Type B pancreatic cell (in vitro differentiated cells): ENCODE results near the gene CCDC33. TPM values are rescaled to one million over a fixed set of nuclear protein-coding genes. Genes with fewer than 3 reads are reported as not detected.
A peak's percentile ranks its signal among the peaks of the same experiment; 100 is the strongest.

ENCODE experiments used
- DNase-seq: peaks from one replicate; pipeline ENCODE4 v3.0.0; 2021; ENCODE audit warnings: mixed read lengths; ENCODE audit not compliant: unreplicated experiment; ENCODE audit errors: extremely low spot score
- H3K27ac Mint-ChIP-seq: 2 replicates; pipeline ENCODE4 v1.8.0; 2021; ENCODE audit warnings: mild to moderate bottlenecking, mixed read lengths
- H3K27me3 Mint-ChIP-seq: 2 replicates; pipeline ENCODE4 v1.8.0; 2021; ENCODE audit warnings: mixed read lengths
- H3K36me3 Mint-ChIP-seq: 2 replicates; pipeline ENCODE4 v1.8.0; 2021; ENCODE audit warnings: mixed read lengths
- H3K4me1 Mint-ChIP-seq: one replicate; pipeline ENCODE4 v1.8.0; 2021; ENCODE audit warnings: mixed read lengths; ENCODE audit not compliant: unreplicated experiment
- H3K4me3 Mint-ChIP-seq: 2 replicates; pipeline ENCODE4 v1.8.0; 2021; ENCODE audit warnings: mild to moderate bottlenecking, mixed read lengths
- H3K9me3 Mint-ChIP-seq: 2 replicates; pipeline ENCODE4 v1.8.0; 2021; ENCODE audit warnings: mixed read lengths
- total RNA-seq: library from RNA; stranded (reverse); gene quantifications from 2 replicates; pipeline ENCODE4 v1.2.1, GENCODE V29; 2021; ENCODE audit warnings: low replicate concordance
- TF ChIP-seq, protein P1 (sequence below): fragments of 200-600 bp; sonication (generic); conservative IDR thresholded peaks from 2 replicates; pipeline ENCODE4 v1.5.0; 2021; ENCODE audit warnings: antibody characterized with exemption, mild to moderate bottlenecking

The CCDC33 gene
- total RNA-seq, 1 donor from 2014 or later, result 5.0 TPM

DNA sequence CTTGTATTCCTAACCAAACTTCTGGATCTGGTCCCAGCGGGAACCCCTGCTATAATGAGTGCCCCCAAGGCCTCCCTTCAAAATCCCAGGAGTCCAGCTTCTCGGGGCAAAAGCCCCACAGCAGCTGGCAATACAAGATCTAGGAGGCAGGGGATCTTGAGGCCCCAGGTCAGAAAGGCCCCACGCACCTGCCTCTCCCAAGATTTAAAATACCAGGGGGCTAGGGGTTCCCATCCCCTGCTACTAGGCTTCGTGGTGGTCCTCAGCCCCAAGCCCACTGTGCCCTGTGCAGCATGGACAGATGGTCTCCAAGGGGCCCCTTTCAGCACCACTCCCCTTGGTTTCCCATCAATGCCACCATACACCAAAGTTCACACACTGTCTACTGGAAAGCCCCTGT, 147.2 kb downstream of the CCDC33 start:
- no peaks in the 10 kb centered on the region for H3K27me3 Mint-ChIP-seq
- no peaks in the 10 kb centered on the region for H3K9me3 Mint-ChIP-seq
- H3K27ac Mint-ChIP-seq, result peak overlapping the region; percentile 69
- no peaks in the 10 kb centered on the region for H3K36me3 Mint-ChIP-seq
- peaks cover 15% of the 10 kb centered on the region for H3K4me1 Mint-ChIP-seq
- TF ChIP-seq, protein P1, sequence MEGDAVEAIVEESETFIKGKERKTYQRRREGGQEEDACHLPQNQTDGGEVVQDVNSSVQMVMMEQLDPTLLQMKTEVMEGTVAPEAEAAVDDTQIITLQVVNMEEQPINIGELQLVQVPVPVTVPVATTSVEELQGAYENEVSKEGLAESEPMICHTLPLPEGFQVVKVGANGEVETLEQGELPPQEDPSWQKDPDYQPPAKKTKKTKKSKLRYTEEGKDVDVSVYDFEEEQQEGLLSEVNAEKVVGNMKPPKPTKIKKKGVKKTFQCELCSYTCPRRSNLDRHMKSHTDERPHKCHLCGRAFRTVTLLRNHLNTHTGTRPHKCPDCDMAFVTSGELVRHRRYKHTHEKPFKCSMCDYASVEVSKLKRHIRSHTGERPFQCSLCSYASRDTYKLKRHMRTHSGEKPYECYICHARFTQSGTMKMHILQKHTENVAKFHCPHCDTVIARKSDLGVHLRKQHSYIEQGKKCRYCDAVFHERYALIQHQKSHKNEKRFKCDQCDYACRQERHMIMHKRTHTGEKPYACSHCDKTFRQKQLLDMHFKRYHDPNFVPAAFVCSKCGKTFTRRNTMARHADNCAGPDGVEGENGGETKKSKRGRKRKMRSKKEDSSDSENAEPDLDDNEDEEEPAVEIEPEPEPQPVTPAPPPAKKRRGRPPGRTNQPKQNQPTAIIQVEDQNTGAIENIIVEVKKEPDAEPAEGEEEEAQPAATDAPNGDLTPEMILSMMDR, result no peak
- H3K4me3 Mint-ChIP-seq, result no peak overlapping the region
- no peak for DNase-seq

DNA sequence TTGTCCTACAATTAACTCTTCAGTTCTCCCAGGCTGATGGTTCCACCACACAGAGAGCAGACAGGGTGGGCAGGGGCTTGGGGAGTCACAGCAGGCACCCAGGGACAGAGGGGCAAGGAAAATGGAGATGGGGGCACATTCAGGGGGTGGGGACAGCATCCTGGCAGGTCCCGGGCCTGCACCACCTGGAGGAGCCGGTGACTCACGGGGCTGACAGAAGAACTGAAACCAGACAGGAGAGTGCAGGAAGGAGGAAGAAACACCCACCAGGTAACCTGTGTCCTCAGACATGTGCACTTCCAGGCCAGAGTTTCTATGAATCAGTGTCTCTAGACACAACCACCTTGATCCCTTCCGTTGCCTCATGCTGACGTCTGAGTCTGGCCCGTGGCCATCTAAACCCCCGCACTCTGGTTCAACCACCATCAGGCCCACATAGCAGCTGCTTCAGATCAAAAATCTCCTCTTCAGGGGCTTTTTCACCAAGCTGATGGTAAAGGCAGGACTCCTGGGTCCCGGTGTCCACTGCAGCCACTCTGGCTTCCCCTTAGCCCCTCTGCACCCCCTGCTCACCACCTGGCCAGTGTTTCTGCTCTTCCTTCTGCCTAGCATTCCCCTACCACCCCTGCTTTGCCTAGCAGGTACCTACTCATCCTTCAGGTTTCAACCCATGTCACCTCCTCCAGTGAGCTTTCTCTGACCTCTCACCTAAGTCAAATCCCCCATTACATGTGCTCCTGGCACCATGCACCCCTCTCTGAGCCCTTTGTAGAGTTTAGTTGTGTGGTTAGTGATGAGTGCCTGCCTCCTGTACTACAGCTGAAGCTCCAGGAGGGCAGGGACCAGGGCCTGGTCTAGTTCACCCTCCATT, 147.8 kb downstream of the CCDC33 start:
- TF ChIP-seq, protein P1, result no peak
- H3K9me3 Mint-ChIP-seq, result no peaks in the 10 kb centered on the region
- H3K36me3 Mint-ChIP-seq, result no peaks in the 10 kb centered on the region
- H3K4me1 Mint-ChIP-seq, result peaks cover 16% of the 10 kb centered on the region
- H3K4me3 Mint-ChIP-seq, result no peak overlapping the region
- H3K27ac Mint-ChIP-seq, result peak overlapping the region; percentile 69
- H3K27me3 Mint-ChIP-seq, result no peaks in the 10 kb centered on the region
- no peak for DNase-seq

DNA sequence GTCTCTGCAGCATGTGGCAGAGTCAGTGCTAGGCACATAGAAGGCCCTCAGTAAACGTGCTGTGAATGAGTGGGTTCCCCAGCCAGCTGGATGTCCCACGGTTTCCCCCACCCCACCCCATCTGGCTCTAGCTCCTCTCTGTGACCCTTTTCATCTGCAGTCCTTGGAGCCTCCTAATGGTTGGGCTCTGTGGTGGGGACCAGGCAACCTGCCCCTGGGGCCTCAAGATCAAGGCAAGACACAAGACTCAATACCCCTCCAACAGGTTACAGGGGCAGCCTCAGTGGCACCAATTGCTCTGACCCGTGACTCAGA, 148.4 kb downstream of the CCDC33 start:
- TF ChIP-seq, protein P1, result no peak
- Mint-ChIP-seq H3K9me3 (no peaks in the 10 kb centered on the region), H3K36me3 (no peaks in the 10 kb centered on the region), H3K27ac (peak overlapping the region; percentile 43), H3K4me1 (peaks cover 20% of the 10 kb centered on the region), H3K4me3 (no peak overlapping the region), H3K27me3 (no peaks in the 10 kb centered on the region)
- DNase-seq, result no peak

DNA sequence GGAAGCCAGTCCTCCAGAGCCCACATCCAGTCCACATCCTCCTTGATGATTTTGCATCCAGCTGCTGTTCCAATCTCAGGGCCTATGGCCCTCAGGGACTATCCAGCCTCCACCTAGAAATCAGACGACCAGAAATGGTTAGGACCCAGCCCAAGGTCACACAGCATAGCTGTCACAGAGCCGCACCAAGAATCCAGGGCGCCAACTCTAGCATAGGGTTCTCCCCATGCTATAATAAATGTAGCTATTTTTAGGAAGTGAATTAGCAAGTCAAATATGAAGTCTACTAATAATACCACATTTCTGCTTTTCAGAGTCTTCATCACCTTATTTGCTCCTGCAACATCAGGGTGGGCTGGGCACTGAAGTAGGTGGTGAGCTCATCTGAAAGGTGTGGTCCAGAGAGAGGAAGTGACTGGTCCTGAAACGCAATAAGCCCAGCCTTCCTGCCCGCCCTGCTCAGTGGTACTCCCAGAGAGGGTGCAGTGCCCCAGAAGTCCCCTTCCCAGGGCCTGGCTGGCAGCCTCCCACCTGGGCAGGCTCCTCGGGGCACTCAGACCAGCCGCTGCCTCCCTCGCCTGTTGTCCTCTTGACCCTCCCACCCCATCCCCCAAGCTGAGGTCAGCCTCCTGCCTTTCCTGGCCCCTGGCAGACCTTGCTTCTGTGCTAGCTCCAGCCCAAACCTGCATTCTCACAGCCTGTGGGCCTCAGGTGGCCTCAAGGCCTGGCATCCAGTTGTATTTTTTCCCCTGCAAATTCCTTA, 148.9 kb downstream of the CCDC33 start:
- Mint-ChIP-seq H3K27me3 (no peaks in the 10 kb centered on the region), H3K9me3 (no peaks in the 10 kb centered on the region), H3K27ac (peak overlapping the region; percentile 43), H3K4me1 (peaks cover 20% of the 10 kb centered on the region), H3K4me3 (no peak overlapping the region), H3K36me3 (no peaks in the 10 kb centered on the region)
- no peak for DNase-seq
- TF ChIP-seq, protein P1, result no peak

DNA sequence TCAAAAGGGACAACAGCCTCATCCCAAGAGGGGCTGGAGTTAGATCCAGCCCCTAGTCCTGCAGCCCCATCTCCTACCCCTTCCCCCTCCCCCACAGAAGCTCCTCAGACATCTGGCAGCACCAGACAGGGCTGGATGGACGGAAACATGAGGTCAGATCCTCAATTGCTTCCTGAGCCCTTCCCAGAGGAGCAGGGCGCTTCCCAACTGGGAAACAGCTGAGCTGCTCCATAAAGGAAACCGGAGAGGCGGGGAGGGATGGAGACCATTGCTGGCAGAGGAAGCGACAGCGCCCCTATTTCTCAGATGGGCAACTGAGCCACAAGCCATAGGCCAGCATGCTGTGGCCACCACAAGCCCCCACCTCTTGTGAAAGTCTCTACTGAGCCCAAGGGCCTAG, 149.6 kb downstream of the CCDC33 start:
- Mint-ChIP-seq H3K36me3 (no peaks in the 10 kb centered on the region), H3K4me3 (no peak overlapping the region), H3K9me3 (no peaks in the 10 kb centered on the region), H3K27me3 (no peaks in the 10 kb centered on the region), H3K27ac (peak overlapping the region; percentile 70), H3K4me1 (peaks cover 23% of the 10 kb centered on the region)
- no peak for DNase-seq
- TF ChIP-seq, protein P1, result no peak

Other genes with a start within 250 kb of the CCDC33 start
- gene STOML1, start 244.0 kb upstream of the CCDC33 start, total RNA-seq, result 10.4 and 10.8 TPM in 2 replicates
- gene PML, start 241.6 kb upstream of the CCDC33 start, total RNA-seq, result 28.7 and 29.8 TPM in 2 replicates
- gene GOLGA6A, start 153.8 kb upstream of the CCDC33 start, total RNA-seq, result not detected in 2 replicates
- gene ISLR2, start 105.7 kb upstream of the CCDC33 start, total RNA-seq, result 0.59 and 16.9 TPM in 2 replicates
- 0.24 and 41.6 TPM in 2 replicates for gene ISLR, start 62.6 kb upstream of the CCDC33 start, total RNA-seq
- gene STRA6, start 33.5 kb upstream of the CCDC33 start, total RNA-seq, result 19.2 and 158 TPM in 2 replicates
- gene CYP11A1, start 131.3 kb downstream of the CCDC33 start, total RNA-seq, result 0.80 and 1.0 TPM in 2 replicates
- gene SEMA7A, start 197.6 kb downstream of the CCDC33 start, total RNA-seq, result 6.3 and 11.2 TPM in 2 replicates
- gene UBL7, start 224.8 kb downstream of the CCDC33 start, total RNA-seq, result 42.0 and 57.0 TPM in 2 replicates